Activated T-helper 1 cell treated with anti-CD3 and anti-CD28 coated beads, Interleukin-12 subunit alpha, Interleukin-12 subunit beta, Interleukin-2, Interleukin-4 antibody, amounts not matched to agents 30 ng/mL and 10 ng/mL and 1 ng/mL, durations not matched to agents 14 hours and 24 hours and 36 hours (primary cell): ENCODE data around the gene CDYL. TPM values are rescaled to one million over a fixed set of nuclear protein-coding genes. Genes with fewer than 3 reads are reported as not detected.

Source experiments
- DNase-seq: peaks from one replicate; pipeline ENCODE4 v3.0.0; 2021; ENCODE audit warnings: low spot score
- H3K27ac Mint-ChIP-seq: one replicate; pipeline ENCODE4 v1.8.0; 2021; ENCODE audit warnings: mild to moderate bottlenecking, mixed read lengths
- H3K27me3 Mint-ChIP-seq: one replicate; pipeline ENCODE4 v1.8.0; 2022; ENCODE audit warnings: mild to moderate bottlenecking, moderate library complexity, mixed read lengths; ENCODE audit not compliant: insufficient read depth
- H3K36me3 Mint-ChIP-seq: one replicate; pipeline ENCODE4 v1.8.0; 2021; ENCODE audit warnings: low read depth, mixed read lengths
- H3K4me1 Mint-ChIP-seq: one replicate; pipeline ENCODE4 v1.8.0; 2021; ENCODE audit warnings: low read depth, mixed read lengths
- H3K4me3 Mint-ChIP-seq: one replicate; pipeline ENCODE4 v1.8.0; 2021; ENCODE audit warnings: mild to moderate bottlenecking, moderate library complexity, mixed read lengths
- H3K9me3 Mint-ChIP-seq: one replicate; pipeline ENCODE4 v1.8.0; 2021; ENCODE audit warnings: mixed read lengths
- intact Hi-C: fragments of 100-400 bp; cut with micrococcal nuclease; formaldehyde crosslinking; loops from one replicate; pipeline ENCODE4 v1.15.1; 2024
- total RNA-seq: library from RNA; stranded (reverse); gene quantifications from 2 replicates; pipeline ENCODE4 v1.2.3, GENCODE V29; 2022

CDYL gene
- total RNA-seq, 1 donor from 2014 or later, result 26.8 TPM

DNA sequence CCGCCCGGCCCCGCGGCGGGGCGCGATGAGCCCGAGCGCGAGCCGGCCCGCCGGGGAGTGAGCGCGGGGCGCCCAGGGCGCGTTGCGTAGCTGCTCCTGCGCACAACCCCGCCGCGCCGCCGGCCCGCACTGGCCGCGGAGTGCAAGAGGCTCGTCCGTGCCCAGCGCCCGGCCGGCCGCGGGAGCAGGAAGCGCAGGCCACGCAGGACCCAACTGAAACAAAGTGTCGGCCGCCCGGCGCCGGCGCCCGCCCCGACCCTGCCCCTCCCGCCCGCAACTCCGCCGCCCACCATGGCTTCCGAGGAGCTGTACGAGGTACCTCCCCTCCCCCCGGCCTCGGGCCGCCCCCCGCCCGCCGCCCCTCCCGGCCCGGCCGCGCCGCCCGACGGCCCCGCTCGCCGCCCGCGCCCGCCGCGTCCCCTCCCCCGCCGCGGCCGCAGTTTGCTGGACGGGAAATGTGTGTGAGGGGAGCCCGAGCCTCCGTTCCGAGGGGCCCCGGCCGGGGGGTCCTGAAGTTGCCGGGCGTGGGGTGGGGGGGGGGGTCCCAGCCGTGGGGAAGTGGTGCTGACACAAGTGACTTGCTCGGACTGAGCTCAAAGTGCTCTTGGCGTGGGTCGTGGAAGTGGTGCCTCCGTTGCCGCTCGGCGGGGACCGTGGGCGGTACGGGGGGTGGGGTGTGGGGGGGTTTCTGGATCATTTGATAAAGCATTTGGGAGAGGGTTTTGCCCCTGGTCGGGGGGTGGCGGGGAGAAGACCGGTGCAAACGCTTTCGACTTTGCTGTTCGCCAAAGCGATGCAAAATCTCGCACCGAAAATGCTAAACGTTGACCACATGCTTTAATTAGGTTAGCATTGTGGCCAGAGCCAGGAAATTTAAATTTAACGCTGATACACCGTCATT, 539 bp downstream of the CDYL start:
- peaks cover 34% of the 10 kb centered on the region for H3K9me3 Mint-ChIP-seq
- H3K4me1 Mint-ChIP-seq, result peaks cover 55% of the 10 kb centered on the region
- peaks cover 29% of the 10 kb centered on the region for H3K27me3 Mint-ChIP-seq
- intact Hi-C loops, result loop anchor here (1.0 to 10.0 kb wide), 8 partner anchors 71 to 1228 kb away; partner anchors contain the start of genes ECI2, LYRM4 and NRN1
- H3K36me3 Mint-ChIP-seq, result peaks cover 9% of the 10 kb centered on the region
- H3K4me3 Mint-ChIP-seq, result peak overlapping the region; percentile 89
- DNase-seq, result no peak
- peak overlapping the region; percentile 83 for H3K27ac Mint-ChIP-seq

- no peak for DNase-seq
- H3K27ac Mint-ChIP-seq, result peak overlapping the region; percentile 83
- peaks cover 62% of the 10 kb centered on the region for H3K4me1 Mint-ChIP-seq
- H3K9me3 Mint-ChIP-seq, result peaks cover 31% of the 10 kb centered on the region
- H3K4me3 Mint-ChIP-seq, result peak overlapping the region; percentile 89
- intact Hi-C loops, result loop anchor here (1.0 to 10.0 kb wide), 8 partner anchors 70 to 1227 kb away; partner anchors contain the start of genes ECI2, LYRM4 and NRN1
- H3K36me3 Mint-ChIP-seq, result peaks cover 9% of the 10 kb centered on the region
- peaks cover 24% of the 10 kb centered on the region for H3K27me3 Mint-ChIP-seq
These were observed 1.3 kb downstream of the CDYL start for GRCh38 chr6:4777394-4777935.

DNA sequence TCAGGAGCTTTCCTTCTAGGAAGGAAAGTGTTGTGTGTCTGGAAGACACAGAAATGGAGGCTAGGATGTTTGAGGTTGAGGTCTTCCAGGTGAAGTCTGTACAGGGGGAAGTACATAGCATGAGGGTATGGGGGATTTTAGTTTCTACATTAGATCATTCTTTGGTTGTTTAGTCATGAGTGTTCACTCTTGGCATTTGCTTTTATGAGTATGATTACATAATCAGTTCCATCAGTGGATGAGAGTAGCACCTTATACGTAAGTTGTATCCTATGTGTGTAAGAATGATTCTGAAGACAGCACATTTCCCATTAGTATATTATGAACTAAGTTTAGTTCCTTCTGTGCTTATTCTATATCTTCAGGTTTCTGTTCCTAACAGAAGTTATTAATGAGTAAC, 1.9 kb downstream of the CDYL start:
- no peak for DNase-seq
- intact Hi-C loops, result loop anchor here (5.0 to 10.0 kb wide), 5 partner anchors 69 to 1227 kb away; partner anchors contain the start of genes ECI2 and NRN1
- Mint-ChIP-seq H3K4me3 (peak overlapping the region; percentile 89), H3K36me3 (peaks cover 9% of the 10 kb centered on the region), H3K9me3 (peaks cover 27% of the 10 kb centered on the region), H3K27ac (no peak overlapping the region), H3K27me3 (peaks cover 20% of the 10 kb centered on the region), H3K4me1 (peaks cover 58% of the 10 kb centered on the region)

GRCh38 chr6:4780360-4780812, 4.2 kb downstream of the CDYL start:
- Mint-ChIP-seq H3K27ac (no peak overlapping the region), H3K36me3 (peaks cover 5% of the 10 kb centered on the region), H3K4me3 (no peak overlapping the region), H3K4me1 (peaks cover 43% of the 10 kb centered on the region), H3K27me3 (no peaks in the 10 kb centered on the region), H3K9me3 (peaks cover 20% of the 10 kb centered on the region)
- DNase-seq, result no peak
- intact Hi-C loops, result no loop called here

GRCh38 chr6:4781426-4781825, 5.2 kb downstream of the CDYL start:
- Mint-ChIP-seq H3K36me3 (peaks cover 5% of the 10 kb centered on the region), H3K9me3 (peaks cover 20% of the 10 kb centered on the region), H3K27ac (no peak overlapping the region), H3K4me1 (peaks cover 43% of the 10 kb centered on the region), H3K27me3 (no peaks in the 10 kb centered on the region), H3K4me3 (no peak overlapping the region)
- no peak for DNase-seq
- intact Hi-C loops, result no loop called here

GRCh38 chr6:4781967-4782575, 5.9 kb downstream of the CDYL start:
- Mint-ChIP-seq H3K27me3 (no peaks in the 10 kb centered on the region), H3K36me3 (peaks cover 5% of the 10 kb centered on the region), H3K4me3 (no peak overlapping the region), H3K9me3 (peaks cover 20% of the 10 kb centered on the region), H3K27ac (no peak overlapping the region), H3K4me1 (peaks cover 43% of the 10 kb centered on the region)
- intact Hi-C loops, result no loop called here
- no peak for DNase-seq

- no peak for DNase-seq
- Mint-ChIP-seq H3K36me3 (no peaks in the 10 kb centered on the region), H3K27ac (no peak overlapping the region), H3K4me1 (peaks cover 22% of the 10 kb centered on the region), H3K27me3 (no peaks in the 10 kb centered on the region), H3K4me3 (no peak overlapping the region), H3K9me3 (peaks cover 5% of the 10 kb centered on the region)
- intact Hi-C loops, result no loop called here
These were observed 10.8 kb downstream of the CDYL start for GRCh38 chr6:4786996-4787395.

DNA sequence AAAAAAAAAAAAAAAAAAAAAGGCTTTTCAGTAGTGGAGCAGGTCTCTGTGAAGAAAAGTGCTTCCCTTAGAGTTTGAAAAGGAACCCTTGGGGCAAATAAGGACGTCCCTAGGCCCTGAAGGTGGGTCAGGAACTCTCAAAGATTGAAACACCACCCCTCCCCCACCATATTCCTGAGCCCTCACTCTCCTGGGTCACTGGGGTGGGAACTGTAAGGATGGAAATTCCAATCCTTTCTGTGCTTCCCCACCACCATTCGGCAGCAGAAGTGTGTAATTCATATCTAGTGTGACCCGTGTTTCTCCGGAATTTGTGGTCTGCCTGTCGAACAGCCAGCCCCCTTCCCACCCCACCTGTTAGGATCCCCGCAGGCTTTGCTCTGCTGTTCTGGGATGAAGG, 12.3 kb downstream of the CDYL start:
- no peak for DNase-seq
- Mint-ChIP-seq H3K36me3 (no peaks in the 10 kb centered on the region), H3K9me3 (peaks cover 5% of the 10 kb centered on the region), H3K27ac (no peak overlapping the region), H3K27me3 (no peaks in the 10 kb centered on the region), H3K4me3 (no peak overlapping the region), H3K4me1 (peaks cover 17% of the 10 kb centered on the region)
- intact Hi-C loops, result no loop called here

DNA sequence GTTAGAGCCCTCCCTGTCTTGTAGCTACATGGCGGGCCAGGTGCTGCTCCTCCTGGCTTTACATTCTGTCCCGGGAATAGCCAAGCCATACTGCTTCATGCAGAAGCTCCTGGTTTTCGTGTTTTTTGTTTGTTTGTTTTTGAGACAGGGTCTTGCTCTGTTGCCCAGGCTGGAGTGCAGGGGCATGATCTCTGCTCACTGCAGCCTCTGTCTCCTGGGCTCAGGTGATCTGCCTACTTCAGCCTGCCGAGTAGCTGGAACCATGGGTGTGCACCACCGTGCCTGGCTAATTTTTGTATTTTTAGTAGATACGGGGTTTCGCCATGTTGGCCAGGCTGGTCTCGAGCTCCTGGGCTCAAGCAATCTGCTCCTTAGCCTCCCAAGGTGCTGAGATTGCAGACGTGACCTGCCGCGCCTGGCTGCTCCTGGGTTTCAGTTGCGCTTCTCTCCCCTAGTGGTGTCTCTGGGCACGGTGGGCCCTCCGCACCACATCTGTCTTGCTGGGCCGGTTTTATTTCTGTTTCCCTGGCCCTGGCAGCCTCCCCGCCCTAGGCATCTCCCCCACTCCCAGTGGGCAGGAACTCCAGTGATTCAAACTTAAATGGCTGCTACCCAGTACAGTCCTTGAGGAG, 12.9 kb downstream of the CDYL start:
- no peak overlapping the region for H3K27ac Mint-ChIP-seq
- H3K27me3 Mint-ChIP-seq, result no peaks in the 10 kb centered on the region
- intact Hi-C loops, result no loop called here
- no peaks in the 10 kb centered on the region for H3K36me3 Mint-ChIP-seq
- H3K4me1 Mint-ChIP-seq, result peaks cover 17% of the 10 kb centered on the region
- DNase-seq, result no peak
- H3K4me3 Mint-ChIP-seq, result no peak overlapping the region
- H3K9me3 Mint-ChIP-seq, result peaks cover under 1% of the 10 kb centered on the region

DNA sequence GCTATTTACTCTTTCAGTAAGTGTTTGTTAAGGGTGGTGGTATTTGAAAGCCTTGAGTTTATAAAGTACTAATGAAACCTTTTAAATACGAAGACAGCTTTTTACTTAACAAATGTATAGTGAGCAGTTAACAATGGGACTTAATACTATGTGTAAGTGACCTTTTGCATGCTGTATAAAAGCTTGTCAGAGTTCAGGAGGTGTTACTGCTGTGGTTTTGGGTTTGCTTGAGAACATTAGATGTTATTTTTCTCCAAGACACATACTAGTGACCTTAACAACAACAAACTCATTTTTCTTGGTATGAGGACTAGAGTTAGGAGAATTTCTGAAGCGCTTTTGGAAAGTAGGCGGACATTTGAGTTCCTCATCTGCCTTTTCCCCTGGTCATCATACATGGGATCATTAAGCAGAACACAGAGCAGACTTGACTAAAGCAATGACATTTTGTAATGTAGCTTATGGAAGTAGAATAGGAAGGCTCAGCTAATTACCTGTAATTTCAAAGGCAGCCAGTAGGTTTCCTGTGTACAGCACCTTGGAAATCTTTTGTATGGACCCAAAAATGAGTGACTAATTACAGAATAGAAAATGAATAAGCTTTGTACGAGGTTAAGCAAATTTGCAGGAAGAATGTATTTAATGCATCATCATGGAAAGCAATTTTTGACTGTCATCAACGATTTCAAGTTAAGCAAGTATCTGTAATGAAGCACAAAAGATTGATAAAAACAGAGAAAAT, 14.1 kb downstream of the CDYL start:
- Mint-ChIP-seq H3K36me3 (no peaks in the 10 kb centered on the region), H3K27me3 (no peaks in the 10 kb centered on the region), H3K9me3 (no peaks in the 10 kb centered on the region), H3K4me3 (no peak overlapping the region), H3K27ac (no peak overlapping the region), H3K4me1 (peaks cover 17% of the 10 kb centered on the region)
- DNase-seq, result no peak
- intact Hi-C loops, result loop anchor here (1.0 kb wide), 1 partner anchor 152 kb away; no protein-coding TSS in a partner anchor

- Mint-ChIP-seq H3K4me3 (no peak overlapping the region), H3K27ac (no peak overlapping the region), H3K9me3 (no peaks in the 10 kb centered on the region), H3K27me3 (no peaks in the 10 kb centered on the region), H3K36me3 (no peaks in the 10 kb centered on the region), H3K4me1 (peaks cover 13% of the 10 kb centered on the region)
- no peak for DNase-seq
- intact Hi-C loops, result no loop called here
These were observed 18.0 kb downstream of the CDYL start for GRCh38 chr6:4794140-4794707.

GRCh38 chr6:4797587-4797986, 21.4 kb downstream of the CDYL start:
- Mint-ChIP-seq H3K36me3 (no peaks in the 10 kb centered on the region), H3K4me3 (no peak overlapping the region), H3K27me3 (peaks cover 3% of the 10 kb centered on the region), H3K9me3 (peaks cover 6% of the 10 kb centered on the region), H3K4me1 (peaks cover 24% of the 10 kb centered on the region), H3K27ac (no peak overlapping the region)
- no peak for DNase-seq
- intact Hi-C loops, result no loop called here
